GM19438 (cell line): ENCODE results near the gene DPP6.
"Not testable (repeated sequence)": the region's sequence is repeated elsewhere in the genome, so short reads cannot be mapped to it uniquely, and the experiment has no call there.

Experiments used
- ATAC-seq: cut with Tn5 transposase; IDR thresholded peaks from one replicate; pipeline ENCODE4 v1.9.1; 2021; ENCODE audit warnings: low read depth; ENCODE audit not compliant: unreplicated experiment

The DPP6 gene

GRCh38 chr7:154072395-154073181 is 20.4 kb downstream of the DPP6 start:
- ATAC-seq, result not testable (repeated sequence)

- not testable (repeated sequence) for ATAC-seq
Measured at GRCh38 chr7:154078523-154078922, 26.3 kb downstream of the DPP6 start.

- not testable (repeated sequence) for ATAC-seq
Measured at GRCh38 chr7:154080249-154080648, 28.1 kb downstream of the DPP6 start.

DNA sequence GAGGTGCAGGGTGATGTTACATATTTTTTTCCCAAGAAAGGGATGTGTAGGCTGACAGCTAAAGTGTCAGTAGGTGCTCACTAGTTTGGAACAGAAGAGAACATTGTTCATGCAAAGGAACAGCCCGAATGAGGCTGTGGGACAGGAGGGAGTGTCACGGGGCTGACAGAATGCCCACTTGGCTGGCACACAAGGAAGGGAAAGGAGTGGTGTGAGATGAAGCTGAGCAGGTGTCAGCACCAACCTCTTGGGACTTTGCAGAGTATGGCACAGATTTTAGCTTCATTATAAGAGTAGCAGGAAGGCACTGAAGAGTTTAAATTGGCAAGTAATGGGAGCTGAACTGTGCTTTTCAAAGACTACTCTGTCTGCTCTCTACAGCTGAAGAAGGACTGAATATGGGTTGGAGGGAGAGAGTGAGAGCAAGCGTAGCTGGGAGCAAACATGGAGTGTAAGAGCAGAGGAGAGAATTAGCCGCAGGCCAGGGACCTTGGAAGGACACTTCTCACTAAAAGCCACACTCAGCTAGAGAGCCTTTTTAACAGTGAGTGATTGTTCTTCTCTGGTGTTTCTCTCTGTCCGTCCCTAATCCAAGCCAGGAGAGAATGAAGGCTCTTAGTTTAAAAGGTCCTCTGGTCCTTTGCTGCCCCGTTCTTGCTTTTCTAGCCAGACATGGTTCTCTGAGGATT is 35.0 kb downstream of the DPP6 start:
- not testable (repeated sequence) for ATAC-seq

- not testable (repeated sequence) for ATAC-seq
Measured at GRCh38 chr7:154092093-154092492, 39.9 kb downstream of the DPP6 start.

DNA sequence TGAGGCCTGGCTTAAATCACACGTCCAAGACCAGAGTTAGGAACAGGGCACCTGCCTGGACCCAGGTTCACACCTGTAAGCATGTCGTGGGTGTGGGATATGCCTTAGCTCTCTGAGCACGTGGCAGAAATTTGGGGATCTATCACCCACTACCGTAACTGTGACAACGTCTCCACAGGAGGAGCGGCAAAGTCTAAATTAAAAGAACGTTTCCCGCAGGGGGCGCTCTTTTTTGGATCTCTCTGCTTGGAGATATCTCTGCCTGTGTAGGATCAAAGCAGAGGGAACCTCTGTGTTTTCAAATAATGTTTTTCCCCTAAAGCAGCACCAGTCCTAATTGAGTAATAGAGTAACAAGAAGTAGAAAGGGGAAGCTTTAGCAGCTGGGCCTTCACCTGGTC is 43.0 kb downstream of the DPP6 start:
- not testable (repeated sequence) for ATAC-seq

- ATAC-seq, result not testable (repeated sequence)
Measured at GRCh38 chr7:154105063-154105462, 52.9 kb downstream of the DPP6 start.

GRCh38 chr7:154109615-154110014 is 57.4 kb downstream of the DPP6 start:
- not testable (repeated sequence) for ATAC-seq

GRCh38 chr7:154113732-154114351 is 61.6 kb downstream of the DPP6 start:
- not testable (repeated sequence) for ATAC-seq

DNA sequence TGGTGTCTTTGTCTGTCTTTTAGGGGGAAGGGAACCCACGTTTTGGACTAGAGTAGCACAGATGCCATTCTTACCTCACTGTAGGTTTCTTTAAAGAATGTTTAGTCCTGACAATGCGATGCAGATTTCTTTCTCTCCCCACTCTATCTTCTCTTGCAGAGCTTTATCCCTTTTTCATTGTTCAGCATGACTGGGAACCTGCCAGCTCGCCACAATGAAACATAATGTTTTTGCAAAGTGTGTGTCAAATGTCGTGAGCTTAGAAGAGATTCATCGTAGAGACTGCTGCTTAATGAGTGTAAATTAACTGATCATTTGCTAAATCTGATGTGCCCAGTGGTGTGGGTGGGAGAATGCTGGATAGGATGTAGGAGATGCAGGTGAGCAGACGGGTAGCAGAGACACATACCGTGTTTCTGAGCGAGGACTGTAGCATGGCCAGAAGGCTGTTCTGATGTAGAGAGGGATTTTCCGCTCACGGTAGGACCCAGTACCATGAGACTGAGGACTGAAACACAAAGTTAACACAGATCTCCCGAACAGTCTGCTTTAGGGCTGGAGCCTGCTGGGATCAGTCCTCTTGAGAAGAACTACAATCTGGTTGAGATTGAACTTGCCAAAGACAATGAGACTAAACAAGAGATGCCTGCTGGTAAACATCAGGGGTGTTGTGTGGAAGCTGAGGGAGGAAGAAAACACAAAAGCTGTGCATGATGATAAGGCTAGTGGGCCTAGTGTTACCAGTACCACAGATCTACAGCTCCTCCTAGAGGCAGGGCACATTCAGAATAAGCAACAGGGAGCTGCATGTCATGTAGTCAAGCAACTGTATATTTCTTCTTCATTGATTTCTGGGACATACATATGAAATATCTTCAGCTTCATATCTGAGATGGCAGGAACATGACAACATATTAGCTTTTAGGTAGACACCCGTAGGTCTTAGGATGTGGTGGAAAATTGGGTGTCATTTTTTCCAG is 65.5 kb downstream of the DPP6 start:
- not testable (repeated sequence) for ATAC-seq

DNA sequence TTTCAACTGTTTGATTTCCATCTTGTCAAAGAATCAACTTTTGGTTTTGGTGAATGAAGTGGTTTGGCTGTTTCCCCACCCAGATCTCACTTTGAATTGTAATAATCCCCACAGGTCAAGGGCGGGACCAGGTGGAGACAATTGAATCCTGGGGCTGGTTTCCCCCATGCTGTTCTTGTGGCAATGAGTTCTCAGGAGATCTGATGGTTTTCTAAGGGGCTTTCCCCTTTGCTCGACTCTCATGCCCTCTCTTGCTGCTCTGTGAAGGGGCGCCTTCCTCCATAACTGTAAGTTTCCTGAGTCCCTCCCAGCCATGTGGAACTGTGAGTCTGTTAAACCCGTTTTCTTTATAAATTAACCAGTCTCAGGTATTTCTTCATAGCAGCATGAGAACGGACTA is 68.6 kb downstream of the DPP6 start:
- ATAC-seq, result not testable (repeated sequence)

GRCh38 chr7:154122720-154123119 is 70.5 kb downstream of the DPP6 start:
- ATAC-seq, result not testable (repeated sequence)

DNA sequence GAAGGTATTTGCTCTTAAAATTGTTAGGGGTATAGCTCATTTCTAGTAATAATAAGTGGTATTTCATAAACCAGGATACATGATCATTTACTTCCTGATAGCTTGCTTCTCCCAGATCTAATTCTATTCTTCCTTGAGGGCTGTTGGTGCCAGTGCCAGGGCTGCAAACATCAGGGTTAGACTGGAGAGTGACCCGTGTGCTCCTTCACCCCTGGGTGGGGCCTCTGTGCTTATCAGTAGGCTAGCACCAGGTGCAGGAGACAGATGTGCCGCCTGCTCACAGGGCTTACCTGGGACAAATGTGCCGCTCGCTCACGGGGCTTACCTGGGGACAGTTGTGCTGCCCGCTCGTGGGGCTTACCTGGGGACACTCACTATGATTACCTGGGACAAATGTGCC is 71.2 kb downstream of the DPP6 start:
- not testable (repeated sequence) for ATAC-seq

DNA sequence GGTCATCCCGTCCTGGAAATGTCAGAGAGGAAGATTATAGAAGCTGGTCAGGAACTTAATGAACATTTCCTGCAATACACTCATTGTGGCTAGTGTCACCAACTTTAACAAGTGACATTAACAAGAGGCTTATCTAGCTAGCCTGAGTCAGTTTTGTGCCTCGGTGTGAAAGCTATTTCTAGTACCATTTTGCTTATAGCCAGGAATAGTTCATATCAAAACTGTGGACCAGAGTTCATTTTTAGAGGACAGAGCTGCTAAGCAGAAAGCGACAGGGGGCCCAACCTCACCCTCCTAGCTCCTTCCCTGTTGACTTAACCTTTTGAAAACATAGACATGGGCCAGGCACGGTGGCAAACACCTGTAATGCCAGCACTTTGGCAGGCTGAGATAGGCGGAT is 76.9 kb downstream of the DPP6 start:
- ATAC-seq, result not testable (repeated sequence)

GRCh38 chr7:154132617-154133016 is 80.4 kb downstream of the DPP6 start:
- ATAC-seq, result not testable (repeated sequence)

DNA sequence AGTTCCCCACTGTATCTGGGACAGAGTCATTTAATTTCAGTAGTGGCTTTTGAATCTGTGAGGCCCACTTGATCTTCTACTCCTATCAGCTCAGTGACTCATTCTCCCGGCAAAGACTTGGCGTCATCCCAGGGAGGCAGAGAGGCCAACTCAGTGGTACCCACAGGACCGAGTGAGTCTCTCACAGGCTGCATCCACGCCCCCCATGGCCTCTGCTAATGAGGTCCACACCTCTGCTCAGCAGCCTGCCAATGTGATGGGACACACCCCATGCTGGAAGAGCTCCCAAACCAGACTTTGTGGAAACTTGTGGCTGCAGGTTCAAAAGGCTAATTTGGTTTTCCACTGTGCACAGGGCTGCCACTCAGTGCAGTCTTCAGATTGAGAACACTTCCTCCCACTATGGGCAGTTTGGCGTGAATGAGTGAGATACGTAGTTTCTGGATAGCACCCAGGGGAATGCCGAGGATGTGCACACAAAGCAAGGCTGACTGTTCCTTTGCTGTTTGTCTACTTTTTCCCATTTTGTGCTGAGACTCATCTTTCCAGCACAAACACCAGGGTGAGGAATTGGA is 81.6 kb downstream of the DPP6 start:
- ATAC-seq, result not testable (repeated sequence)

DNA sequence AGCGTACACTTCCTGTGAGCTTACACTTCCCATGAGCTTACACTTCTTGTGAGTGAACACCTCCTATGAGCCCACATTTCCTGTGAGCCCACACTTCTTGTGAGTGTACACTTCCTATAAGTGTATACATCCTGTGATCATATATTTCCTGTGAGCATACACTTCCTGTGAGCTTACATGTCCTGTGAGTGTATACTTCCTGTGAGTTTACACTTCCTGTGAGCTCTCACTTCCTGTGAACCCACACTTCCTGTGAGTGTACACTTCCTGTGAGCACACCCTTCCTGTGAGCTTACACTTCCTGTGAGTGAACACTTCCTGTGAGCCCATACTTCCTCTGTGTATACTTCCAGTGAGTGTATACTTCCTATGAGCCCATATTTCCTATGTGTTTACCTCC is 82.5 kb downstream of the DPP6 start:
- ATAC-seq, result not testable (repeated sequence)

DNA sequence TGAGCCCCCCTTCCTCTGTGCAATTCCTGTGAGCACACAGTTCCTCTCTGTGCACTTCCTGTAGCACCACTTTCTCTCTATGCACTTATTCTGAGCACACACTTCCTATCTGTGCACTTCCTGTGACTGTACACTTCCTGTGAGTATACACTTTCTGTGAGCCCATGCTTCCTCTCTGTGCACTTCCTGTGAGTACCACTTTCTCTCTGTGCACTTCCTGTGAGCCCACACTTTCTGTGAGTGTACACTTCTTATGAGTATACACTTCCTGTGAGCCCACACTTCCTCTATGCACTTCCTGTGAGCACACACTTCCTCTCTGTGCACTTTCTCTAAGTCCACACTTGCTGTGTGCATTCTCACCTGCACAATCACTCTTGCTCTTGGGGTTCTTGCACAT is 83.4 kb downstream of the DPP6 start:
- ATAC-seq, result not testable (repeated sequence)

DNA sequence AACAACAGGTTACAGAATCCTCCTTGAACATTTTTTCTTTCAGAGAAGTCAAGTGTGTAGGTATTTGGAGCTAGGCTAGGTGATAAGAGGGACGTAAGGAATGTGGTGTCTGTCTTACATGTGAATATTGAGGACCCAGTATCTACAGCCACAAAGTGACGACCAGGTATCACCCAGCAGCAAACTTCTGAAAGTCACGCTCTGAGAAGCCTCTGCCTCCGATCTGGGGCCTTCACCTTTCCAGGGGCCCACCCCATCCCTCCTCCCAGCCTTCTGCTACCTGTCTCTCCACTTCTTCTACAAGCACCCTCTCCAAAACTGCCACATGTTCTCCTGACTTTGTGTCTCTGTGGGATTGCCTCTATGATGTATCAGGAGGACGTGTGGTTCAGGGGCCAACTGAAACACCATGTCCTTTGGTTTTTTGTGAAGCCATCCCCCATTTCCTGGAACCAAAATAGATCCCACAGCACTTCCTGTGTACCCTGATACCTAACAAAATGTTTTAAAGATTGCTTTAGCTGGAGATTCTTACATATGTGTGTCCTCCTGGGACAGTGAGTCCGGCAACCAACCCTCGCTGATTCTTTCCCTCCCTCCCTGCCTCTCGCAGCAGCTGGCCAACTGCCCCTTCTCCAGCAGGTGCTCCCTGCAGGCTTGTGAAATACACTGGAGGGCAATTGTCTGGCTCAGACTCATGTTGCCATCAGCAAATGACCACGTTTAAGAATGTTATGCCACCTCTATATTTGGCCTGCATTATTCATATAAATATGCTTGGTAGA is 93.9 kb downstream of the DPP6 start:
- not testable (repeated sequence) for ATAC-seq
